ENCODE data around the gene MAD2L1.

DNA sequence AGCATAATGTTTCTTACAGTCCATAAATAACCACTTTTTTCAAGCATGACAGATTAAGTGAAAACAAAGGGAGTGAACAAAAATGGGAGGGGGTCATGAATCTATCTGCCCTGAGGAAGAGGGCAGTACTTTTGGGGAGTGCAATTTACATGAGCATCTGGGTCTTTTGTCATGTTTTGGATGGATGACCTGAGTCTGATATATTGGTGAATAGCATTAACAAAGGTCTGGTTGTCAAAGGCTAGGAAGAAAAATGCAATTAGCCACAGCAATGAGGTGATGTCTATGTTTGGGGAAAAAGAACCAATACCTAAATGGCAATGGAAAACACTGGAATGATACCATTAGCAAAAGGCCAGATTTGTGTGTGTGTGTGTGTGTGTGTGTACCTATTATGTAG lies 15.1 kb upstream of the MAD2L1 start:
- TF ChIP-seq, protein P1, sequence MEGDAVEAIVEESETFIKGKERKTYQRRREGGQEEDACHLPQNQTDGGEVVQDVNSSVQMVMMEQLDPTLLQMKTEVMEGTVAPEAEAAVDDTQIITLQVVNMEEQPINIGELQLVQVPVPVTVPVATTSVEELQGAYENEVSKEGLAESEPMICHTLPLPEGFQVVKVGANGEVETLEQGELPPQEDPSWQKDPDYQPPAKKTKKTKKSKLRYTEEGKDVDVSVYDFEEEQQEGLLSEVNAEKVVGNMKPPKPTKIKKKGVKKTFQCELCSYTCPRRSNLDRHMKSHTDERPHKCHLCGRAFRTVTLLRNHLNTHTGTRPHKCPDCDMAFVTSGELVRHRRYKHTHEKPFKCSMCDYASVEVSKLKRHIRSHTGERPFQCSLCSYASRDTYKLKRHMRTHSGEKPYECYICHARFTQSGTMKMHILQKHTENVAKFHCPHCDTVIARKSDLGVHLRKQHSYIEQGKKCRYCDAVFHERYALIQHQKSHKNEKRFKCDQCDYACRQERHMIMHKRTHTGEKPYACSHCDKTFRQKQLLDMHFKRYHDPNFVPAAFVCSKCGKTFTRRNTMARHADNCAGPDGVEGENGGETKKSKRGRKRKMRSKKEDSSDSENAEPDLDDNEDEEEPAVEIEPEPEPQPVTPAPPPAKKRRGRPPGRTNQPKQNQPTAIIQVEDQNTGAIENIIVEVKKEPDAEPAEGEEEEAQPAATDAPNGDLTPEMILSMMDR (IDR thresholded peaks at IDR 0.05): no peak
- no peak for TF ChIP-seq POLR2A (IDR thresholded peaks at IDR 0.05)

Data from body of pancreas (tissue), 4 donors.